OCI-LY7 (cell line): ENCODE data around the gene OR52N4.

Experiments
- EZH2phosphoT487 ChIP-seq: fragments of 200-600 bp; sonication (generic); IDR thresholded peaks from 2 replicates; pipeline ENCODE4 v1.6.1; 2018; ENCODE audit warnings: low read depth, borderline replicate concordance, mild to moderate bottlenecking, mixed run types, antibody characterized with exemption, low read length, moderate library complexity, mixed read lengths
- TF ChIP-seq, protein P1 (sequence below): fragments of 200-600 bp; sonication (generic); conservative IDR thresholded peaks from 2 replicates; pipeline ENCODE4 v1.5.1; 2014; ENCODE audit warnings: mild to moderate bottlenecking, antibody characterized with exemption, low read length, moderate library complexity, mixed read lengths

DNA sequence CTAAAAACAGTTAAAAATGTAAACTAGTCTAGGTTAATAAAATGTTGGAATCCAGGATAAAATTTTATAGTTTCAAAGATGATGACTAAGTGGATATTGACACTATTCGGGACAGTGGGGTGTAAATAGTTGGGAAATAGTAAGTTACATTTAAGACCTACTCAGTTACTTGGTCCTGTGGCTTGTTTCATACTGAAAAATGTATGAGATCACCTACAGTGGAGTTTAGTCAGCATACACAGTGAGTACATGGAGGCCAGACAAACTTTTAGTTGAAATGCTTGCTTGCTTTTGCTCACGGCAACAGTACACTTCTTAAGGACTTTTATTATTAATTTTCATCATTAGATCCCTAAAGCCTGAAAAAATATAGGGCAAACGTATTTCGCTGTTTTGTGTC, 48.4 kb upstream of the OR52N4 start:
- TF ChIP-seq, protein P1, sequence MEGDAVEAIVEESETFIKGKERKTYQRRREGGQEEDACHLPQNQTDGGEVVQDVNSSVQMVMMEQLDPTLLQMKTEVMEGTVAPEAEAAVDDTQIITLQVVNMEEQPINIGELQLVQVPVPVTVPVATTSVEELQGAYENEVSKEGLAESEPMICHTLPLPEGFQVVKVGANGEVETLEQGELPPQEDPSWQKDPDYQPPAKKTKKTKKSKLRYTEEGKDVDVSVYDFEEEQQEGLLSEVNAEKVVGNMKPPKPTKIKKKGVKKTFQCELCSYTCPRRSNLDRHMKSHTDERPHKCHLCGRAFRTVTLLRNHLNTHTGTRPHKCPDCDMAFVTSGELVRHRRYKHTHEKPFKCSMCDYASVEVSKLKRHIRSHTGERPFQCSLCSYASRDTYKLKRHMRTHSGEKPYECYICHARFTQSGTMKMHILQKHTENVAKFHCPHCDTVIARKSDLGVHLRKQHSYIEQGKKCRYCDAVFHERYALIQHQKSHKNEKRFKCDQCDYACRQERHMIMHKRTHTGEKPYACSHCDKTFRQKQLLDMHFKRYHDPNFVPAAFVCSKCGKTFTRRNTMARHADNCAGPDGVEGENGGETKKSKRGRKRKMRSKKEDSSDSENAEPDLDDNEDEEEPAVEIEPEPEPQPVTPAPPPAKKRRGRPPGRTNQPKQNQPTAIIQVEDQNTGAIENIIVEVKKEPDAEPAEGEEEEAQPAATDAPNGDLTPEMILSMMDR = no peak
- TF ChIP-seq EZH2phosphoT487 = no peak
